ENCODE results near the gene TRIM51G. TPM values are rescaled to one million over a fixed set of nuclear protein-coding genes. Genes with fewer than 3 reads are reported as not detected.
"Not testable (repeated sequence)": the region's sequence is repeated elsewhere in the genome, so short reads cannot be mapped to it uniquely, and the experiment has no call there.

TRIM51G gene
- not detected for total RNA-seq
- not detected for polyA plus RNA-seq (ENCODE audit: insufficient read depth in 1 of 8, insufficient read length in 8 of 8, low replicate concordance in 1 of 8)
- long read RNA-seq, donor 1: 0 reads
- long read RNA-seq, donor 2: 0 reads
- long read RNA-seq, donor 3: 0 reads
- long read RNA-seq, donor 4: 0 reads
- long read RNA-seq, donor 5: 0 reads
- long read RNA-seq, donor 6: 0 reads
- long read RNA-seq, donor 7: 0 reads
- long read RNA-seq, donor 8: 0 reads
- long read RNA-seq, donor 9: 0 reads
- long read RNA-seq, donor 10: 0 reads
- long read RNA-seq, donor 11: 0 reads

- H3K4me3 ChIP-seq (ENCODE audit: low read length); H3K4me1 ChIP-seq (ENCODE audit: control insufficient read depth, insufficient read depth, low read length); H3K27me3 ChIP-seq (ENCODE audit: control insufficient read depth, insufficient read depth, low read length); H3K27ac ChIP-seq (ENCODE audit: low read length); H3K36me3 ChIP-seq (ENCODE audit: control insufficient read depth, insufficient read depth, low read length); DNase-seq; H3K9me3 ChIP-seq (replicated peaks; ENCODE audit: control insufficient read depth, low read depth, low read length): not testable (repeated sequence)
Observed at GRCh38 chr11:48983785-48984184, at the start of gene TRIM51G. TSS of gene TRIM51G (minus strand) at chr11:48983885. CDS start at chr11:48981695, 2,190 bp downstream.

GRCh38 chr11:49028523-49028922, 44.8 kb upstream of the TRIM51G start, which contains the start of gene TRIM49B:
TSS of gene TRIM49B (plus strand) at chr11:49028823. CDS start at chr11:49031600, 2,777 bp downstream.
- H3K36me3 ChIP-seq (ENCODE audit: control insufficient read depth, insufficient read depth, low read length); H3K9me3 ChIP-seq (replicated peaks; ENCODE audit: control insufficient read depth, low read depth, low read length); DNase-seq; H3K4me1 ChIP-seq (ENCODE audit: control insufficient read depth, insufficient read depth, low read length); H3K27me3 ChIP-seq (ENCODE audit: control insufficient read depth, insufficient read depth, low read length); H3K27ac ChIP-seq (ENCODE audit: low read length); H3K4me3 ChIP-seq (ENCODE audit: low read length): not testable (repeated sequence)
- WGBS (ENCODE audit: insufficient coverage): no CpG with 5 or more reads among the region's 2 CpGs

- not testable (repeated sequence) for H3K9me3 ChIP-seq (replicated peaks; ENCODE audit: control insufficient read depth, low read depth, low read length); H3K27me3 ChIP-seq (ENCODE audit: control insufficient read depth, insufficient read depth, low read length); H3K36me3 ChIP-seq (ENCODE audit: control insufficient read depth, insufficient read depth, low read length); DNase-seq; H3K4me1 ChIP-seq (ENCODE audit: control insufficient read depth, insufficient read depth, low read length); H3K27ac ChIP-seq (ENCODE audit: low read length); H3K4me3 ChIP-seq (ENCODE audit: low read length)
- WGBS (ENCODE audit: insufficient coverage): 91% methylated on average over 17 of the region's 25 CpGs
Observed at GRCh38 chr11:48968592-48968991, 15.1 kb downstream of the TRIM51G start.

- not testable (repeated sequence) for H3K27me3 ChIP-seq (ENCODE audit: control insufficient read depth, insufficient read depth, low read length); H3K9me3 ChIP-seq (replicated peaks; ENCODE audit: control insufficient read depth, low read depth, low read length); H3K27ac ChIP-seq (ENCODE audit: low read length); H3K4me1 ChIP-seq (ENCODE audit: control insufficient read depth, insufficient read depth, low read length); H3K4me3 ChIP-seq (ENCODE audit: low read length); H3K36me3 ChIP-seq (ENCODE audit: control insufficient read depth, insufficient read depth, low read length); DNase-seq
- 79% methylated on average over 22 of the region's 35 CpGs for WGBS (ENCODE audit: insufficient coverage)
Observed at GRCh38 chr11:48955315-48956049, 28.2 kb downstream of the TRIM51G start.

GRCh38 chr11:48945796-48946195, 37.9 kb downstream of the TRIM51G start:
- not testable (repeated sequence) for H3K27me3 ChIP-seq (ENCODE audit: control insufficient read depth, insufficient read depth, low read length); DNase-seq; H3K27ac ChIP-seq (ENCODE audit: low read length); H3K36me3 ChIP-seq (ENCODE audit: control insufficient read depth, insufficient read depth, low read length); H3K4me3 ChIP-seq (ENCODE audit: low read length); H3K4me1 ChIP-seq (ENCODE audit: control insufficient read depth, insufficient read depth, low read length); H3K9me3 ChIP-seq (replicated peaks; ENCODE audit: control insufficient read depth, low read depth, low read length)
- WGBS (ENCODE audit: insufficient coverage): 67% methylated on average over 3 of the region's 7 CpGs

Other genes starting within 250 kb of the TRIM51G start
- gene TRIM49B, start 44.9 kb upstream of the TRIM51G start, total RNA-seq: not detected
- gene TRIM49B, start 44.9 kb upstream of the TRIM51G start, polyA plus RNA-seq (ENCODE audit: insufficient read depth in 1 of 8, insufficient read length in 8 of 8, low replicate concordance in 1 of 8): not detected
- gene TRIM64C, start 75.2 kb upstream of the TRIM51G start, total RNA-seq: not detected
- gene TRIM64C, start 75.2 kb upstream of the TRIM51G start, polyA plus RNA-seq (ENCODE audit: insufficient read depth in 1 of 8, insufficient read length in 8 of 8, low replicate concordance in 1 of 8): not detected
- gene FOLH1, start 224.7 kb upstream of the TRIM51G start, total RNA-seq: 1.3 TPM
- gene FOLH1, start 224.7 kb upstream of the TRIM51G start, polyA plus RNA-seq (ENCODE audit: insufficient read depth in 1 of 8, insufficient read length in 8 of 8, low replicate concordance in 1 of 8): 10 to 100 TPM in 1 of 8 donors, 1 to 10 TPM in 7; 1.7 to 26.4 (median 2.7) TPM